ENCODE data around the gene MYT1. TPM values are rescaled to one million over a fixed set of nuclear protein-coding genes. Genes with fewer than 3 reads are reported as not detected.

Gene MYT1
- total RNA-seq, 1 experiment from 2014 or later = not detected

GRCh38 chr20:64228751-64229506 is 64.7 kb downstream of the MYT1 start:
- TF ChIP-seq CTCF (IDR thresholded peaks at IDR 0.05; ENCODE audit: unreplicated experiment) = no peak
- POLR2A ChIA-PET = interaction anchor here (1.3 to 2.3 kb wide), 3 partner anchors 14 to 29 kb away, joined by 4 to 16 read pairs (median 5); partner anchors contain the start of gene PCMTD2
- intact Hi-C loops (cut with micrococcal nuclease) = no loop called here
- no peaks in the 10 kb centered on the region for H3K9me3 Mint-ChIP-seq (ENCODE audit: unreplicated experiment)
- no peak overlapping the region for H3K27ac Mint-ChIP-seq (ENCODE audit: low read depth, unreplicated experiment)
- DNase-seq (ENCODE audit: unreplicated experiment) = no peak
- peaks cover 20% of the 10 kb centered on the region for H3K27me3 Mint-ChIP-seq (ENCODE audit: insufficient read depth, unreplicated experiment)
- H3K4me1 Mint-ChIP-seq (ENCODE audit: insufficient read depth, unreplicated experiment) = no peaks in the 10 kb centered on the region
- no TSS peak for BruUV-seq (replicated peaks)
- CTCF ChIA-PET = interaction anchor here (0.6 to 0.9 kb wide), 2 partner anchors 145 to 433 kb away, joined by 3 to 4 read pairs; partner anchors contain the start of gene LKAAEAR1
- H3K36me3 Mint-ChIP-seq (ENCODE audit: insufficient read depth, unreplicated experiment) = no peaks in the 10 kb centered on the region
- H3K4me3 Mint-ChIP-seq (ENCODE audit: unreplicated experiment) = no peak overlapping the region

GRCh38 chr20:64229507-64230061 is 65.3 kb downstream of the MYT1 start:
- no peak for TF ChIP-seq CTCF (IDR thresholded peaks at IDR 0.05; ENCODE audit: unreplicated experiment)
- POLR2A ChIA-PET = interaction anchor here (0.9 to 2.3 kb wide), 4 partner anchors 14 to 29 kb away, joined by 3 to 16 read pairs (median 4); partner anchors contain the start of gene PCMTD2
- H3K4me3 Mint-ChIP-seq (ENCODE audit: unreplicated experiment) = no peak overlapping the region
- H3K36me3 Mint-ChIP-seq (ENCODE audit: insufficient read depth, unreplicated experiment) = no peaks in the 10 kb centered on the region
- intact Hi-C loops (cut with micrococcal nuclease) = no loop called here
- peaks cover 20% of the 10 kb centered on the region for H3K27me3 Mint-ChIP-seq (ENCODE audit: insufficient read depth, unreplicated experiment)
- CTCF ChIA-PET = interaction anchor here (0.6 to 0.9 kb wide), 3 partner anchors 146 to 848 kb away, joined by 3 to 4 read pairs (median 3); partner anchors contain the start of gene LKAAEAR1
- no peak overlapping the region for H3K27ac Mint-ChIP-seq (ENCODE audit: low read depth, unreplicated experiment)
- DNase-seq (ENCODE audit: unreplicated experiment) = no peak
- no TSS peak for BruUV-seq (replicated peaks)
- no peaks in the 10 kb centered on the region for H3K4me1 Mint-ChIP-seq (ENCODE audit: insufficient read depth, unreplicated experiment)
- H3K9me3 Mint-ChIP-seq (ENCODE audit: unreplicated experiment) = no peaks in the 10 kb centered on the region

- H3K9me3 Mint-ChIP-seq (ENCODE audit: unreplicated experiment) = no peaks in the 10 kb centered on the region
- no peak for TF ChIP-seq CTCF (IDR thresholded peaks at IDR 0.05; ENCODE audit: unreplicated experiment)
- H3K27me3 Mint-ChIP-seq (ENCODE audit: insufficient read depth, unreplicated experiment) = peaks cover 20% of the 10 kb centered on the region
- no peaks in the 10 kb centered on the region for H3K36me3 Mint-ChIP-seq (ENCODE audit: insufficient read depth, unreplicated experiment)
- no peaks in the 10 kb centered on the region for H3K4me1 Mint-ChIP-seq (ENCODE audit: insufficient read depth, unreplicated experiment)
- DNase-seq (ENCODE audit: unreplicated experiment) = no peak
- ChIA-PET POLR2A (interaction anchor here (0.9 kb wide), 1 partner anchor 16 kb away, joined by 3 read pairs; no protein-coding TSS in a partner anchor), CTCF (interaction anchor here (0.6 kb wide), 1 partner anchor 849 kb away, joined by 3 read pairs; no protein-coding TSS in a partner anchor)
- H3K27ac Mint-ChIP-seq (ENCODE audit: low read depth, unreplicated experiment) = no peak overlapping the region
- intact Hi-C loops (cut with micrococcal nuclease) = no loop called here
- H3K4me3 Mint-ChIP-seq (ENCODE audit: unreplicated experiment) = no peak overlapping the region
- no TSS peak for BruUV-seq (replicated peaks)
These were observed 66.4 kb downstream of the MYT1 start for GRCh38 chr20:64230461-64231145.

All from MCF 10A (cell line).